ENCODE data around the gene ISG15. TPM values are rescaled to one million over a fixed set of nuclear protein-coding genes. Genes with fewer than 3 reads are reported as not detected.
A peak's percentile ranks its signal among the peaks of the same experiment; 100 is the strongest.
"Not testable (repeated sequence)": the region's sequence is repeated elsewhere in the genome, so short reads cannot be mapped to it uniquely, and the experiment has no call there.

The ISG15 gene
- total RNA-seq, 2 experiments from 2014 or later: 94.5 to 102 TPM

DNA sequence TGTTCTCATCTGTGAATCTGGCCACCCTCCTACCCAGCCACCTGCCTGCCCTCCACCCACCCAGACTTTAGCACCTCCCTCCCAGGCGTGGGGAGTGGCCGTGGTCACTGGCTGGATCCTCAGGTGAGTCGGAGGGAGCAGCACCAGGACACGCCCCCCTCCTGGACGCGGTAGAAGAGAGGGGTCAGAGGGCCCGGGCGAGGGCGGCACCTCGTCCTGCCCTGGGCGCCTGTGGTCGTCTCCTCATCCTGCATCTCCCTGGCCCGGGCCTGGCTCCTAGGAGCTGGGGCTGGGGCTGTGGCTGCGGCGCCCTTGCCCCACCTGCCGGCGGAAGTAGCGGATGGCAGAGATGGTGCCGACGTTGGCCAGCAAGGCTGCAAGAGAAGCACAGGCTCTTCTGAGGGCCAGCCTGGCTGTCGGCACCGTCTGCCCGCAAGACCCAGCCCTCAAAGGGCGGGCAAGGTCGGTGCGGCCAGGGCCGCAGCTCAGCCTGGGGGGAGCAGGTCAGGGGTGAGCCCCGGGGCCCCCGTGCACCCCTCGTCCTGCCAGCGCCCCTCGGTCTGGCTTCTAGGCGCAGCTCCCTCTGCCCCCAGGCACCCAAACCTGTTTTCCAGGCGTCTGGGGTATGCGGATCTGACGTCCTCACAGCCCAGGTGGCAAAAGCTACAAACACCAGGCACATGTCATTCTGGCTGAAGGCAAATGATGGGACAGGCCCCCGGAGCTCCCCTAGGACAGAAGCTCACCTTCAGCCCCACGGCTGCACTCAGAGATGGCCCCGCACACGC is 37.2 kb upstream of the ISG15 start:
- peaks cover 15% of the 10 kb centered on the region for H3K27me3 Mint-ChIP-seq
- no peak overlapping the region for H3K4me3 Mint-ChIP-seq
- no peaks in the 10 kb centered on the region for H3K9me3 Mint-ChIP-seq
- H3K36me3 Mint-ChIP-seq (ENCODE audit: low read depth): no peaks in the 10 kb centered on the region
- intact Hi-C loops (cut with micrococcal nuclease): no loop called here
- H3K4me1 Mint-ChIP-seq (ENCODE audit: low read depth): peaks cover 4% of the 10 kb centered on the region
- ChIA-PET POLR2A (interaction anchor here (0.7 to 1.1 kb wide), 3 partner anchors 10 to 139 kb away, joined by 3 read pairs; partner anchors contain the start of gene PLEKHN1), CTCF (interaction anchor here (0.8 to 1.2 kb wide), 7 partner anchors 9 to 107 kb away, joined by 3 to 4 read pairs (median 3); no protein-coding TSS in a partner anchor)
- TF ChIP-seq, protein P1, sequence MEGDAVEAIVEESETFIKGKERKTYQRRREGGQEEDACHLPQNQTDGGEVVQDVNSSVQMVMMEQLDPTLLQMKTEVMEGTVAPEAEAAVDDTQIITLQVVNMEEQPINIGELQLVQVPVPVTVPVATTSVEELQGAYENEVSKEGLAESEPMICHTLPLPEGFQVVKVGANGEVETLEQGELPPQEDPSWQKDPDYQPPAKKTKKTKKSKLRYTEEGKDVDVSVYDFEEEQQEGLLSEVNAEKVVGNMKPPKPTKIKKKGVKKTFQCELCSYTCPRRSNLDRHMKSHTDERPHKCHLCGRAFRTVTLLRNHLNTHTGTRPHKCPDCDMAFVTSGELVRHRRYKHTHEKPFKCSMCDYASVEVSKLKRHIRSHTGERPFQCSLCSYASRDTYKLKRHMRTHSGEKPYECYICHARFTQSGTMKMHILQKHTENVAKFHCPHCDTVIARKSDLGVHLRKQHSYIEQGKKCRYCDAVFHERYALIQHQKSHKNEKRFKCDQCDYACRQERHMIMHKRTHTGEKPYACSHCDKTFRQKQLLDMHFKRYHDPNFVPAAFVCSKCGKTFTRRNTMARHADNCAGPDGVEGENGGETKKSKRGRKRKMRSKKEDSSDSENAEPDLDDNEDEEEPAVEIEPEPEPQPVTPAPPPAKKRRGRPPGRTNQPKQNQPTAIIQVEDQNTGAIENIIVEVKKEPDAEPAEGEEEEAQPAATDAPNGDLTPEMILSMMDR (IDR thresholded peaks at IDR 0.05): peak; percentile 75
- DNase-seq: peak; percentile 73
- no peak overlapping the region for H3K27ac Mint-ChIP-seq
- peak; percentile 86 for ATAC-seq

GRCh38 chr1:976791-977190 is 36.5 kb upstream of the ISG15 start:
- H3K27ac Mint-ChIP-seq; H3K4me1 Mint-ChIP-seq (ENCODE audit: low read depth); ATAC-seq; intact Hi-C loops (cut with micrococcal nuclease); H3K9me3 Mint-ChIP-seq; H3K36me3 Mint-ChIP-seq (ENCODE audit: low read depth); H3K4me3 Mint-ChIP-seq; DNase-seq: not testable (repeated sequence)
- CTCF ChIA-PET: interaction anchor here (0.8 to 1.2 kb wide), 7 partner anchors 9 to 107 kb away, joined by 3 to 4 read pairs (median 3); no protein-coding TSS in a partner anchor
- peaks cover 13% of the 10 kb centered on the region for H3K27me3 Mint-ChIP-seq
- POLR2A ChIA-PET: interaction anchor here (0.9 kb wide), 1 partner anchor 17 kb away, joined by 3 read pairs; no protein-coding TSS in a partner anchor

GRCh38 chr1:978069-978834 is 35.0 kb upstream of the ISG15 start:
- no peaks in the 10 kb centered on the region for H3K36me3 Mint-ChIP-seq (ENCODE audit: low read depth)
- DNase-seq (no peak), ATAC-seq (no peak)
- no peak overlapping the region for H3K4me3 Mint-ChIP-seq
- TF ChIP-seq, protein P1 (IDR thresholded peaks at IDR 0.05): no peak
- ChIA-PET CTCF (no interaction called here), POLR2A (no interaction called here)
- H3K27me3 Mint-ChIP-seq: peaks cover 18% of the 10 kb centered on the region
- H3K9me3 Mint-ChIP-seq: no peaks in the 10 kb centered on the region
- peaks cover 4% of the 10 kb centered on the region for H3K4me1 Mint-ChIP-seq (ENCODE audit: low read depth)
- no peak overlapping the region for H3K27ac Mint-ChIP-seq
- intact Hi-C loops (cut with micrococcal nuclease): no loop called here

DNA sequence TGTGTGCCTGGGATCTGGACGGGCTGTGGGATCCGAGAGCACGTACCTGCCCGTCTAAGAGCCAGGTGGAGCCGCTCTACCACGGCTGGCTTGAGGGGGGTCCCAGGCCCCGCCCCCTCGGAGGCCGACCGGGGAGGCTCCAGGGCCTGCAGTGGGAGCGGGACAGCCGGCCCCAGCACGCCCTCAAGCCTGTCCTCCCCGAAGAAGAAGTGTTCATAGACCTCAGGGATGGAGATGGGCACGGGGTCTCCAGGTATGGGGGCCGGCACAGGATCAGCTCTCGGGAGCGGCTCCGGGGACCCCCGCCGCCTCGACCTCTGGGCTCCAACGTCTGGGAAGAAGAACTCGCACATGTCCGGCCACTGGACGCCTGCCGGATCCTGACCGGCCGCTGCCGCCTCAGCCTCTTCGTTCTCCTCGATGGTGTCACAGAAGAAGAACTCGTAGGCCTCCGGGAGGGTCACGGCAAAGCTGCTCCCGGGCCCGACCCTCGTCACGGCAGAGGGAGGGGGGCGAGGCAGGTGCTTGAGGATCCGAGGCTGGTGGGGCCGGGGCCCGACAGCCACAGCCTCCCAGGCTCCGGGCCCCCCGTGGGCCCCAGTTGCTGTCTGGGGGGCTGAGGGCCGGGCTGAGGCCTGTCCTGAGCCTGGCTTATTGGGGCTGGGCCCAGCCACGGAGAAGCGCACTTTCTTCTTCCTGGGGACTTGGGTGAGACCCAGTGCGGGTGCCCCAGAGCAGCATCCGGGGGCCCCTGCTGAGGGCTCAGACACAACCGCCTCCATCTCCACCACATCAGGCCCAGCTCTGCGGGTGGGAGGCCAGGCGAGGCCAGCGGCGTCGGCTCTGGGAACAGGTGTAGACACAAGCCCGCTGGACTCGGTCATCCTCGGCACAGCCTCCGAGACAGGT is 34.2 kb upstream of the ISG15 start:
- no peak overlapping the region for H3K4me3 Mint-ChIP-seq
- ATAC-seq (no peak), DNase-seq (no peak)
- no peaks in the 10 kb centered on the region for H3K9me3 Mint-ChIP-seq
- H3K27me3 Mint-ChIP-seq: peaks cover 21% of the 10 kb centered on the region
- H3K27ac Mint-ChIP-seq: no peak overlapping the region
- ChIA-PET CTCF (no interaction called here), POLR2A (no interaction called here)
- intact Hi-C loops (cut with micrococcal nuclease): no loop called here
- H3K4me1 Mint-ChIP-seq (ENCODE audit: low read depth): peaks cover 4% of the 10 kb centered on the region
- no peaks in the 10 kb centered on the region for H3K36me3 Mint-ChIP-seq (ENCODE audit: low read depth)
- TF ChIP-seq, protein P1 (IDR thresholded peaks at IDR 0.05): no peak

GRCh38 chr1:979744-980072 is 33.6 kb upstream of the ISG15 start:
- peaks cover 4% of the 10 kb centered on the region for H3K4me1 Mint-ChIP-seq (ENCODE audit: low read depth)
- POLR2A ChIA-PET: interaction anchor here (1.5 kb wide), 1 partner anchor 13 kb away, joined by 4 read pairs; no protein-coding TSS in a partner anchor

More at GRCh38 chr1:979744-980072, 33.6 kb upstream of the ISG15 start:
- CTCF ChIA-PET: no interaction called here
- Mint-ChIP-seq H3K27ac (no peak overlapping the region), H3K4me3 (no peak overlapping the region), H3K9me3 (no peaks in the 10 kb centered on the region), H3K36me3 (ENCODE audit: low read depth) (no peaks in the 10 kb centered on the region), H3K27me3 (peaks cover 20% of the 10 kb centered on the region)
- ATAC-seq: no peak
- TF ChIP-seq, protein P1 (IDR thresholded peaks at IDR 0.05): no peak
- intact Hi-C loops (cut with micrococcal nuclease): no loop called here
- no peak for DNase-seq
